Measurements from ENCODE around the gene FTO.

The FTO gene

GRCh38 chr16:53950677-53951076 lies 246.7 kb downstream of the FTO start:
- in situ Hi-C loops (cut with HindIII; ENCODE audit: low sequenced_read_pairs), result no loop called here

DNA sequence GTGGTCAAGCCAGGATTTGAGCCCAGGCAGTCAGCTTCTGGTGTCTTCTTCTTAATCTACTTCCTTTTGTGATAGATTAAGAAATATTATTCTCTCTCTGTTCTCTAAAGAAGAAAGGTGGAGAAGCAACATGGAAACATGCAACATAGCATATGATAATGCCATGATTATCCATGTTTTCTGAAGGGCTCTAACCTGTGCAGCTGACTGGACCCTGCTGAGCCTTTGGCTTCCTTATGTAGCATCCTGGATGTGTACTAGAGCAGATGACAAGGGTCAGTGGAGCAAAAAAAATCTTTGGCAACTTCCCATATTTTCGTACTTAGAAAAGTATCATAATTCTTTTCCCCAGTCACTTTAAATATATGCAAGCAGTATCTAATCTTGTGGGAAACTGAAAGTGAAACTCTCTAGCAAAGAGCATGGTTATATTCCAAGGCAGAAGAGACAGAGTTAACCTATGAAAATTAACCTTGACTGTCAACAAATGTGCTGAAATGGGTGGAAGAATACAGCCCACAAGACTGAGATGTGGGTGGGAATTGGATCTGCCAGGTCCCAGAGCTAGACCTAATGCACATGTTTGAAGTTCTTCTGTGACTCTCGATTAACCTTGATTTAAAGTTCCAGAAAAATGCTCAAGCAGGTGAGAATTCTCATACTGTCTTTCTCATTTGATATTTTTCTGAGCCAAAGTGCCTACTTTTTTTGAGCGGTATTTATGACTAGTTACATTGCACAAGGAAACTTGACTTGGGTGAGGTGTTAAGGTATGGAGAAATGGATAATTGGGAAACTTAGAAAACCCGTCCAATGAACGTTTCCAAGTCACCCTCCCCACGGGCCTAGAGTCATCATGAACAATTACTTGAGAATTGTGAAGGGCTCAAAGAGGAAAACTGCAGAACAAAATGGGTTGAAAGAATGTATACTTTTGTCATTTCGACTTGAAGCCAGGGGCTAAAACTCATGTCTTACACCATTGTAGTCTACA lies 248.6 kb downstream of the FTO start:
- in situ Hi-C loops (cut with HindIII; ENCODE audit: low sequenced_read_pairs), result no loop called here

DNA sequence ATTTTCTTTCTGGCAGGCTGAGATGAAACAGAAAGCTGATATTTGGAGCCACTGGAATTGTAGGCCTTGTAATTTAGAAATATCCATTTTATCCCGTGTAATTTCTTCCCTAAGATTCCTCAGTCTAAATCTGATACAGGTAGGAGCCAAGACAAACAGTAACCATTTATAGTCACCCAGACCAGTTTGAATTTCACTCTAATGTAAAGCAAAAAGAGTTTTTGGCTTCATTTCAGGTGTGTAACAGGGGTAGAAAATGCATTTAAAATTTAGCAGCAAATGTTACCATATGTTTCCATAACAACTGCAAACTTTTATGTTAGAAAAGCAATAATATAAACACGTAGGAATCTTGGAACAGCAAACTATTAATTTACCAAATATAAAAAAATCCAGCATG lies 249.4 kb downstream of the FTO start:
- in situ Hi-C loops (cut with HindIII; ENCODE audit: low sequenced_read_pairs), result no loop called here

GRCh38 chr16:53955221-53955875 lies 251.4 kb downstream of the FTO start:
- in situ Hi-C loops (cut with HindIII; ENCODE audit: low sequenced_read_pairs), result no loop called here

- in situ Hi-C loops (cut with HindIII; ENCODE audit: low sequenced_read_pairs), result no loop called here
Observed at GRCh38 chr16:53958341-53958880, 254.5 kb downstream of the FTO start.

DNA sequence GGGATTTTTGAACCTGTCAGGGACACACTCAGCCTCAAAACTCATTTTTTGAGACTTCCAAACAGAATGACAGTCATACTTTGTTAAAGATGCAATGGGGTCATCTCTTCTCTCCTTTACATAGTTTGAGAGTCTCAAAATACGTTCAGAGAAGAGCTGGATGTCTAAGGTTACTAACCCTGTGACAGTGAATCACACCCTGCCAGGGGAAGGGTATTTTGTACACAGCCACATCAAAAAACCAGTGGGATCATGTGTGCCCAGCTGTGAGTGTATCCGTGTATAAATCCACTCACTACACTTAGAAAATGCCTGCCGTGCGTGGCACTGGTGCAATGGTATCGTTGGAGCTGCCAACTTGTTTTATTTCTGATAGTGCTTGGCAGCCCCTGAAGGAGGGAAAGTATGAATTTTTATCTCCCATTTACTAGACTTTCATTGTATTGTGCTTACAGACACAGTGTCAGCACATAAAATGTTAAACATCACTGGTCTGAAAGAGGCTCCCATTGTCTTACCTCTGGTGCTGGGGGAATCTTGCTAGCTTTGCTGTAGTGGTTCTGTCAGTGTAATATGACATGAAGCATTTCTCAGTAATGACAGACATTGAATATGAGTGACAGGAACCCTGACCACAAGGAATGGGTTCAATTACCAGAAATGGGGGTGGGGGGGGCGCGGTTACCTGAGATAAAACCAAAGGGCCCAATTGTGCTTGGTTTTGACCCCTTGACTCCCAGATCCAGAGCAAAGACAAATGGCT lies 256.3 kb downstream of the FTO start:
- in situ Hi-C loops (cut with HindIII; ENCODE audit: low sequenced_read_pairs), result no loop called here

- in situ Hi-C loops (cut with HindIII; ENCODE audit: low sequenced_read_pairs), result no loop called here
Observed at GRCh38 chr16:53960954-53961616, 257.1 kb downstream of the FTO start.

- in situ Hi-C loops (cut with HindIII; ENCODE audit: low sequenced_read_pairs), result no loop called here
Observed at GRCh38 chr16:53962041-53962440, 258.1 kb downstream of the FTO start.

DNA sequence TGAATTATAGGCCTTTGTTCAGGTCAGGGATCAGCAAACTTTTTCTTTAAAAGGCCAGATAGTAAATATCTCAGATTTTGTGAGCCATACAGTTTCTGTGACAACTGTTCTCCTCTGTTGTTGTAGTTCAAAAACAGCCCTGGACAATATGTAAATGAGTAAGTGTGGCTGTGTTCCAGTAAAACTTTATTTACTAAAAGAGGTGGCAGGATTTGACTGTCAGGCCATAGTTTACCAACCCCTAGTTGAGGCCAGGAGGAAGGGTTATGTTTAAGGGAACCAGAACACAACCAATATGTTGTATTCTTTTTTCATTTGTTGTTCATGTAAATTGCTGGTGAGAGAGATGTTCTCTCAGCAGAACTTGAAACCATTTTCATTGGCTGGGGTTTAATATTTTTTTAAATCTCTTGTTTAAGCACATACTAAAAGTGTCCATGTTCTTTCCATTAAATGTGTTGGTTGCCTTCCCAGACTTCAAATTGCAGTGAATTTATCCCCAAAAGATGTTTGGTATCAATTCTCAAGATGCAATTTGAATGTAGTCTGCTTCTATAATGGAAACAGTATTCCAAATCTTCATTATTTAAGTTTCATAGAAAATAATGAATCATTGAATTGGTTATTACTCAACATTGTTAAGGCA lies 260.3 kb downstream of the FTO start:
- in situ Hi-C loops (cut with HindIII; ENCODE audit: low sequenced_read_pairs), result no loop called here

DNA sequence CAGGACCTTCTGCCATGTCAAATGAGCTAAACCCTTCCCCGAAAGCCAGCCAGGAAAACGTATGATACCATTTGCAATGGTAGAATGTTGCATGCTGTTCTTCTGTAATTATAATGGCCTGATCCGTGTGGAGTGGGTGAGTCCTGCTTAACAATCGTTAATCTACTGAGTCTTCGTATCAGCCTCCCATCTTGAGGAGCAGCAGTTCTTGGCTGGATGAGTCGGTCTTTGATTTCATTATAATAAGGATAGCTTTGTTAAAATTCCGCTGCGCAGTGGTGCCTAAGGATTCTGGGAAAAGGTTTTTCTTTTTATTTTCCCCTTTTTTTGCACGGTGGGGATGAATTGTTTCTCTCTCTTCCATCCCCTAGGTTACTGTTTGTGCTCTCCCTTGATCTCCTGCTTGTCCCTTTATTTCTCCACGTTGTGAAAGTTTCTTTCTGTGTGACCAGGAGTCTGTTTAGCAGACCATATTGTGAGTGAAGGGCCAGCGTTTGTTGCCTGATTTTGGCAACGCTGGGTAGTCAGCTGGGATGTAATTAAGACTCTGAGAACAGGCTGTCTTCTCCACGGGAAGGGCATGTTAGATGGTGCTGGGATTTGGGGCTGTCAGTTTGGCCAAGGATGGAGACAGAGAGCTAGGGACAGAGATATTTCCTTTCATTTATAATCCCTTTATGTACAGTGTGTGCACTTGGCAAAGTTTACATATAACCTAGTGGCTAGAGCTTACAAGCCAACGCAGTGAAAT lies 263.0 kb downstream of the FTO start:
- in situ Hi-C loops (cut with HindIII; ENCODE audit: low sequenced_read_pairs), result no loop called here

GRCh38 chr16:53967572-53967971 lies 263.6 kb downstream of the FTO start:
- in situ Hi-C loops (cut with HindIII; ENCODE audit: low sequenced_read_pairs), result no loop called here

DNA sequence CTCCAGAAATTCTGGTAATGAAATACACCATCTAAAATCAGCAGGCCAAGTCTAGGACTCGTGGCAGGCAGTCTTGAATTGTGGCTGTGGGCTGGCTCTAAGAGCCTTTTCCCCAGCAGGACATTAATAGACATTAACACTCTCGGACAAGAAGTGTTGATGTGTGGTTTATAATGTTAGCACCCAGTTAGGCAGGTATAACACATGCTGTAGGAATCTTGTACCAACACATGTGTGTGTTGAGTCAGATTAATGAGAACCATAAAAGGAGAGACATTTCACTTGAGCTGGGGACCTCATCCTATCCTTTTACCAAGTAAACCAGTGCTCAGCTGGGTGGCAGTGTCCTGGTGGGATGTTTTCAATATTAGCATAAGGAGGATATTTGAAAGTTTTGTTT lies 264.5 kb downstream of the FTO start:
- in situ Hi-C loops (cut with HindIII; ENCODE audit: low sequenced_read_pairs), result no loop called here

- in situ Hi-C loops (cut with HindIII; ENCODE audit: low sequenced_read_pairs), result no loop called here
Observed at GRCh38 chr16:53968896-53969295, 264.9 kb downstream of the FTO start.

- in situ Hi-C loops (cut with HindIII; ENCODE audit: low sequenced_read_pairs), result loop anchor here (10.0 kb wide), 1 partner anchor 197 kb away; no protein-coding TSS in a partner anchor
Observed at GRCh38 chr16:53971616-53972015, 267.7 kb downstream of the FTO start.

- in situ Hi-C loops (cut with HindIII; ENCODE audit: low sequenced_read_pairs), result loop anchor here (10.0 kb wide), 1 partner anchor 198 kb away; no protein-coding TSS in a partner anchor
Observed at GRCh38 chr16:53973021-53973420, 269.1 kb downstream of the FTO start.

DNA sequence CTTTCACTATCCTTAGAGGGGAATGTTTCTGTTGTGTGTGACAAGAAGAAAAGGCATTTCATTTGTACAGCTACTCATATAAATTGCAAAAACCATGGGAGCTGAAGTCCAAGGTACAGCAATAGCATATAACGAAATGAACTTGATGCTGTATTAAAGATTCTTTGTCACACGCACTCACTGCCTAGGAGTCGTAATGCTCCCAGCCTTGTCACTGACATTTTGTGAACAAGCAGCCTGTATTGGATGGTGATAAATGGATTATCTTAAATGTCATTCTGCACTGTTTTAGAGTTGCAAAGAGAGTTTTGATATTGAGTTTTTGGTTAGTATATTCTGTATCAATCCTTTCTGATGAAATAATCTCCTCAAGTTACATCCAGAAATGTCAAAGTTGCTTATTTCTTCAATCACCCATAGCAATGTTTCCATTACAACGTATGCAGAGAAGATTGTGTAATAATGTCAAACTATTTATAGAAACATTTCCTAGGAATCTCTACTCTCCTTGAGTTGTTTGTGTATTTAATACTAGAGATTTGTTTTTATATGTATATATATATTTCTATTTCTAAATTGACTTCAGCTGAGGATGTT lies 270.6 kb downstream of the FTO start:
- in situ Hi-C loops (cut with HindIII; ENCODE audit: low sequenced_read_pairs), result loop anchor here (10.0 kb wide), 1 partner anchor 200 kb away; no protein-coding TSS in a partner anchor

- in situ Hi-C loops (cut with HindIII; ENCODE audit: low sequenced_read_pairs), result no loop called here
Observed at GRCh38 chr16:53980675-53981074, 276.7 kb downstream of the FTO start.

GRCh38 chr16:53982631-53983042 lies 278.7 kb downstream of the FTO start:
- in situ Hi-C loops (cut with HindIII; ENCODE audit: low sequenced_read_pairs), result no loop called here

- in situ Hi-C loops (cut with HindIII; ENCODE audit: low sequenced_read_pairs), result no loop called here
Observed at GRCh38 chr16:53984936-53985335, 281.0 kb downstream of the FTO start.
